CD4-positive, alpha-beta T cell (primary cell): ENCODE data around the gene MPZL3. TPM values are rescaled to one million over a fixed set of nuclear protein-coding genes. Genes with fewer than 3 reads are reported as not detected.

Experiments used
- ATAC-seq: fragments of 200-7000 bp; cut with Tn5 transposase; one replicate; pipeline ENCODE4 v1.10.0; 2022; ENCODE audit warnings: mild to moderate bottlenecking; ENCODE audit not compliant: poor library complexity
- CTCF ChIA-PET: fragments of 350-600 bp; sonication (Branson Sonifier 250); formaldehyde crosslinking; loops from one replicate; lab custom pipeline; 2021; ENCODE audit warnings: antibody characterized with exemption, inconsistent platforms; lab: Charles Lee
- POLR2A ChIA-PET: fragments of 350-600 bp; sonication (Branson Sonifier 250); formaldehyde crosslinking; loops from one replicate; lab custom pipeline; 2021; ENCODE audit warnings: antibody characterized with exemption, inconsistent platforms; lab: Charles Lee
- DNase-seq, 14 experiments: peaks; one replicate each; pipeline ENCODE4 v3.0.0-alpha.2; 2013 to 2020; ENCODE audit warnings: mixed read lengths in 2 of 14
- H3K27ac ChIP-seq, 2 donors: one replicate each; pipeline versions ENCODE4 v1.5.1 to v1.7.0; 2013; ENCODE audit warnings: low read length in 2 of 2, low read depth in 1 of 2, mild to moderate bottlenecking in 1 of 2
- H3K27me3 ChIP-seq, 2 experiments: 1 replicate in 1 of 2; 2 replicates in 1 of 2; pipeline versions ENCODE4 v1.6.1 to v1.7.0; 2013; ENCODE audit warnings: low read length in 2 of 2, control low read depth in 1 of 2, mild to moderate bottlenecking in 1 of 2, moderate library complexity in 1 of 2; ENCODE audit not compliant: insufficient read depth in 2 of 2, control insufficient read depth in 1 of 2
- H3K36me3 ChIP-seq: one replicate; pipeline ENCODE4 v1.6.1; 2013; ENCODE audit warnings: low read length, control low read depth; ENCODE audit not compliant: insufficient read depth
- H3K4me1 ChIP-seq: one replicate; pipeline ENCODE4 v1.6.1; 2013; ENCODE audit warnings: low read length, control low read depth; ENCODE audit not compliant: insufficient read depth
- H3K4me3 ChIP-seq: one replicate; pipeline ENCODE4 v1.5.1; 2013; ENCODE audit warnings: mild to moderate bottlenecking, low read length, moderate library complexity
- H3K9me3 ChIP-seq, 2 experiments: 1 replicate in 1 of 2; 2 replicates in 1 of 2; pipeline versions ENCODE4 v1.6.1 to v1.7.0; 2013; ENCODE audit warnings: low read length in 2 of 2, mild to moderate bottlenecking in 2 of 2, control low read depth in 1 of 2, moderate library complexity in 1 of 2; ENCODE audit not compliant: control insufficient read depth in 1 of 2, insufficient read depth in 1 of 2
- H3K27ac Mint-ChIP-seq: one replicate; pipeline ENCODE4 v1.8.0; 2020; ENCODE audit warnings: mixed read lengths
- H3K27me3 Mint-ChIP-seq: one replicate; pipeline ENCODE4 v1.8.0; 2021; ENCODE audit warnings: mixed read lengths
- H3K36me3 Mint-ChIP-seq: one replicate; pipeline ENCODE4 v1.8.0; 2021; ENCODE audit warnings: low read depth, mixed read lengths
- H3K4me1 Mint-ChIP-seq: one replicate; pipeline ENCODE4 v1.8.0; 2021; ENCODE audit warnings: low read depth, mixed read lengths
- H3K4me3 Mint-ChIP-seq: one replicate; pipeline ENCODE4 v1.8.0; 2020; ENCODE audit warnings: mild to moderate bottlenecking, mixed read lengths
- H3K9me3 Mint-ChIP-seq: one replicate; pipeline ENCODE4 v1.8.0; 2020; ENCODE audit warnings: mixed read lengths
- CTCF ChIP-seq: fragments of 200-600 bp; IDR thresholded peaks from one replicate; pipeline ENCODE4 v1.8.0; 2022; ENCODE audit warnings: antibody characterized with exemption, mild to moderate bottlenecking
- intact Hi-C, 2 experiments: fragments of 100-400 bp; cut with DNase I in 1 of 2; cut with micrococcal nuclease in 1 of 2; formaldehyde crosslinking; loops; one replicate each; pipeline versions ENCODE4 v1.15.1 to v1.9.0; 2023 to 2025; cut with DNase I, micrococcal nuclease
- total RNA-seq, 174 experiments: library from RNA in 2 of 174; stranded (reverse) in 2 of 174; gene quantifications; one replicate each; pipeline ENCODE4 v1.2.3 and lab custom pipeline; 2021 to 2026

The MPZL3 gene
- total RNA-seq, 2 experiments from 2014 or later, result 29.0 to 30.2 TPM

- H3K27me3 Mint-ChIP-seq, result no peaks in the 10 kb centered on the region
- H3K36me3 Mint-ChIP-seq, result no peaks in the 10 kb centered on the region
- intact Hi-C loops, result no loop called here
- no peaks in the 10 kb centered on the region for H3K9me3 ChIP-seq
- no peak for ATAC-seq
- H3K27ac Mint-ChIP-seq, result no peak overlapping the region
- no peak for TF ChIP-seq CTCF
- H3K4me1 Mint-ChIP-seq, result peaks cover 36% of the 10 kb centered on the region
- H3K4me3 ChIP-seq, result no peak overlapping the region
- no peak overlapping the region for H3K4me3 Mint-ChIP-seq
- DNase-seq, result no peak
- no peaks in the 10 kb centered on the region for H3K36me3 ChIP-seq
- CTCF ChIA-PET, result interaction anchor here (0.8 to 1.4 kb wide), 2 partner anchors 27 to 67 kb away, joined by 3 read pairs; no protein-coding TSS in a partner anchor
- H3K27ac ChIP-seq, result no peak overlapping the region
- H3K27me3 ChIP-seq, result no peaks in the 10 kb centered on the region
- no peaks in the 10 kb centered on the region for H3K9me3 Mint-ChIP-seq
- POLR2A ChIA-PET, result interaction anchor here (0.9 to 3.5 kb wide), 2 partner anchors 14 to 41 kb away, joined by 3 to 16 read pairs; partner anchors contain the start of genes JAML and MPZL3
- H3K4me1 ChIP-seq, result peaks cover 17% of the 10 kb centered on the region
Measured at GRCh38 chr11:118265954-118266353, 13.8 kb upstream of the MPZL3 start.

GRCh38 chr11:118264569-118265465 is 12.7 kb upstream of the MPZL3 start:
- no peak for ATAC-seq
- Mint-ChIP-seq H3K27me3 (no peaks in the 10 kb centered on the region), H3K36me3 (no peaks in the 10 kb centered on the region), H3K9me3 (no peaks in the 10 kb centered on the region), H3K27ac (peak overlapping the region; percentile 86), H3K4me3 (peak overlapping the region; percentile 90), H3K4me1 (peaks cover 47% of the 10 kb centered on the region)
- H3K27ac ChIP-seq, result no peak overlapping the region
- DNase-seq, result no peak
- H3K4me1 ChIP-seq, result peaks cover 17% of the 10 kb centered on the region
- no peaks in the 10 kb centered on the region for H3K9me3 ChIP-seq
- CTCF ChIA-PET, result interaction anchor here (0.6 to 2.2 kb wide), 11 partner anchors 18 to 74 kb away, joined by 3 to 14 read pairs (median 3); no protein-coding TSS in a partner anchor
- POLR2A ChIA-PET, result interaction anchor here (0.6 to 3.5 kb wide), 10 partner anchors 13 to 171 kb away, joined by 3 to 16 read pairs (median 4); partner anchors contain the start of genes CD3E, JAML and MPZL3
- intact Hi-C loops, result no loop called here
- peak overlapping the region; percentile 40 for H3K4me3 ChIP-seq
- TF ChIP-seq CTCF, result no peak
- H3K27me3 ChIP-seq, result no peaks in the 10 kb centered on the region
- H3K36me3 ChIP-seq, result no peaks in the 10 kb centered on the region

GRCh38 chr11:118263695-118264568 is 11.8 kb upstream of the MPZL3 start, which contains the start of gene MPZL2:
Gene MPZL2, minus strand, starts transcription at chr11:118264297. Its CDS starts 144 bp downstream, at chr11:118264153.
- Histone ChIP-seq H3K36me3 (no peaks in the 10 kb centered on the region), H3K27ac (no peak within 1 kb of the TSS), H3K4me1 (peaks cover 17% of the 10 kb centered on the region), H3K27me3 (no peaks in the 10 kb centered on the region), H3K9me3 (no peaks in the 10 kb centered on the region), H3K4me3 (peak within 1 kb of the TSS; percentile 40)
- no peaks in the 10 kb centered on the region for H3K27me3 Mint-ChIP-seq
- H3K9me3 Mint-ChIP-seq, result no peaks in the 10 kb centered on the region
- peaks cover 48% of the 10 kb centered on the region for H3K4me1 Mint-ChIP-seq
- POLR2A ChIA-PET, result interaction anchor here (0.7 to 3.5 kb wide), 15 partner anchors 10 to 172 kb away, joined by 3 to 16 read pairs (median 4); partner anchors contain the start of genes CD3E, JAML and MPZL3
- no peak for TF ChIP-seq CTCF
- peak; percentile 77 for ATAC-seq
- intact Hi-C loops, result no loop called here
- CTCF ChIA-PET, result interaction anchor here (0.8 to 2.2 kb wide), 11 partner anchors 9 to 89 kb away, joined by 3 to 14 read pairs (median 4); no protein-coding TSS in a partner anchor
- H3K36me3 Mint-ChIP-seq, result no peaks in the 10 kb centered on the region
- H3K27ac Mint-ChIP-seq, result peak within 1 kb of the TSS; percentile 86
- peak within 1 kb of the TSS; percentile 90 for H3K4me3 Mint-ChIP-seq
- DNase-seq, result peak in 7 of 14 experiments; percentile 12 to 66 (median 30)
